DMS153 treated with DMSO at 0.1 percent for 48 hours (cell line): Measurements from ENCODE around the gene CNKSR3.
A peak's percentile ranks its signal among the peaks of the same experiment; 100 is the strongest.
"Not testable (repeated sequence)": the region's sequence is repeated elsewhere in the genome, so short reads cannot be mapped to it uniquely, and the experiment has no call there.

Experiments used
- DNase-seq: peaks from one replicate; lab custom pipeline; 2025; ENCODE audit not compliant: unreplicated experiment; lab: John Stamatoyannopoulos, UW

Gene CNKSR3

DNA sequence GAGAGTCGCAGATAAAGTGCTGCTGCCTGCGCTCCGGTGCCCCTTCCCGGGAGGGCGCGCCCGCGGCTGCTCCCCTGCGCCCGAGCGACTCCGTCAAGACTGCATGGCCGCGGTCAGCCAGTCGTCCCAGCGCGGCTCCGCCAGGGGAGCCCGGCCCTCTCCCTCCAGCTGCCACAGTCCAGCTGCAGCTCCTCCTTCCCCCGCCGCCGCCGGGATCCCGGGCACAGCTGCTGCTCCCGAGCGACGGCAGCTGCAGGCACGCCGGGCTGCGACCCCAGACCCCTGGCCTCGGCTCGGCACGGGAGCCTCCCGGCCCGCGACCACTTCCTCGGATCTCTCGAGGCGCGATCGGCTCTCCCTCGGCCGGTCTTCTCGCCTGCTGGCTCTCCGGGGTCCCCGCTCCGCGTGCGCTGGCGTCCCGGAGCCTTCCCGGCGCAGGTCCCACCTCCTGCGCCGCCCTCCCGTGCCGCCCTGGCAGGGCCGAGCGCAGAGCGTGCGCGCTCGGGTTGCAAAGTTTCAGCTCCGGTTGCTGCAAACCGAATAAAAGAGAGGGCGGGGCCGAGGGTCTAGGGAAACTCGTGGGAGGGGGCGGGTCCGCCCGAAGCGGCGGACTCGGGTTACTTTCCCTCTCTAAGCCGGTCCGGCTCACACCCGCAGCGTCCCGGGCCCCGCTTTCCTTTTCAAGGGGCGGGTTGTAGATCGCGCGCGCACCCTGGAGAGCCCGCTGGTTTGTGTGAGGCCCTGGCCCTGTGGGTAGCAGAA lies at the start of gene CNKSR3:
Gene CNKSR3 (minus strand): TSS at position 542 of the 762 bp plus-strand sequence. CDS start 571 bp downstream, outside the sequence.
- DNase-seq, result peak; percentile 86

GRCh38 chr6:154558984-154559383 lies 48.5 kb upstream of the CNKSR3 start:
- DNase-seq, result no peak

DNA sequence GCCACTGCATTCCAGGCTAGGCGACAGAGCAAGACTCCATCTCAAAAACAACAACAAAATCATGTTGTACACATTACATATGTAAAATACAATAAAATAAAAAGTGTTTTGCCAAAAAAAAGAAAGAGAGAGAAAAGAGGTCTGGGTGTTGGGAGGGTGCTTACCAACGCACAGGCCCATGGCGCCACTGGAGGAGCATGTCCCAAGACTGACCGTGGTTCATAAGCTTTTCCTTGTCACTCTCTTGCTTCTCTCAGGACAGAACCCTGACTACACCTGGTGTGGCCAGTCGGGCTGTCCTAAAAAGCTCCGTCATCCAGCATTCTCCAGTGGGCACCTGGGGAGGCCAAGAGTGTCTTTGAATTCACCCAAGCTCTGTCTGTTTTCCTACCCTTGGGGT lies 48.0 kb upstream of the CNKSR3 start:
- DNase-seq, result no peak

DNA sequence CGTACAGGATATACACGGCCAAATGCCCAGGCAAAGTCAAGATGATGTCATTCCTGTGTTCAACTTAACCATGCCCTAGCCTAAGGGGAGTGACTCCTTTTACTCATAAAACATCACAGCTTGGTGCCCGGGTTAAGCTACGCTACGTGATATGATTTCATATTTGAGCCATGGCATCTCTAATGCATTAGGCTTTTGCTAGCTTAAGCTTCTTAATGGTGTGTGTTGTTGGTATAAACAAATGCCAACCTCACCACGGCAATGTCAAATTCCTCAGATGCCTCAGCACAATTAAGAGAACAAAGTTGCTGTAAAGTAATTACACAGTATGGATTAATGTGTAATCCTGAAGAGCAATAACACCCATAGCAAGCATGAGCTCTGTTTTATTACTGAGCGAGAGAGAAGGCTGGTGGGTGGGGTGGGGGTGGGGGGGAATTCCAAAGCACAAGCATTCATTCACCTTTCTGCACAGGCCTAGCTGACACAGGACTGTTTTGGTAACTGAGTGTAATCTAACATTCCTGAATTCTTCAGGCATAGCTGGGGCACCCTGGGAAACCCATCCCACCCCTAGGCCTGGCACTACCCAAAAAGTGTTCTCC lies 44.7 kb upstream of the CNKSR3 start:
- no peak for DNase-seq

DNA sequence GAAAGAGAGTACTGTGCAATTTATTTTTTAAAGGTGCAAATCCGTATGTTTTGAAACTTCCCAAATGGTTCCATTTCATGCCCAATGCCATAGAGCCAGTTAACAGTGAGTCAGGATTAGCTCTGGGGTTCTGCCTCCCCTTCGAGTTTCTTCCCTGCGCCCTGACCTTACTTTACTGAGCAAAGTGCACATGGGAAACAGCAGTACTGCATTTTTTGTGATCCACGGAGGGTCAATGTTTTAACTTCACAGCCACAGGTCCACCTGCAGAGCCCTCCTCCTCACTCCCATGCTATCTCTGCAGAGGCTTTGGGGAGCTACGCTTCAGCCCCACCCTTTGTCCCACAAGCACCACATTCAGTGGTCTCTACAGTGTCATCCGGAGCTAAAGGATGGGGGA lies 44.0 kb upstream of the CNKSR3 start:
- DNase-seq, result no peak

DNA sequence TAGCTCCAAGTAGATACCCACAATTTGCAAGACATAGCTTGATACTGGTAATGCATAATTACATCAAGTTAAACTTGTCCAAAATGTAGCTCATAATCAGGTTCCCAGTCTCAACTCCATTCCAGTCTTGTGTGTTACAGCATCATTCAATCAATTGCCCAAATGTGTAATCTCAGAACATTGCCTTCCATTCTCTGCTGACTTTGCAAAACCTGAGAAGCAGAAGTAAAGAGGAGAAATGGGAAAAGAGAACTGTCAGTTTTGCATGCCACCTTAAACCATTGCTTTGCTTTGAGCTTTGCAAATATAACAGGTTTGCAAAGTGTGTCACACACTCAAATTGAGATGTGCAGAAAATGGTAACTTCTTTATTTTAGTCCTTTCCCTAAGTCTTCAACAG lies 40.3 kb upstream of the CNKSR3 start:
- no peak for DNase-seq

GRCh38 chr6:154549179-154549578 lies 38.7 kb upstream of the CNKSR3 start:
- no peak for DNase-seq

GRCh38 chr6:154548130-154548830 lies 37.8 kb upstream of the CNKSR3 start:
- DNase-seq, result no peak

DNA sequence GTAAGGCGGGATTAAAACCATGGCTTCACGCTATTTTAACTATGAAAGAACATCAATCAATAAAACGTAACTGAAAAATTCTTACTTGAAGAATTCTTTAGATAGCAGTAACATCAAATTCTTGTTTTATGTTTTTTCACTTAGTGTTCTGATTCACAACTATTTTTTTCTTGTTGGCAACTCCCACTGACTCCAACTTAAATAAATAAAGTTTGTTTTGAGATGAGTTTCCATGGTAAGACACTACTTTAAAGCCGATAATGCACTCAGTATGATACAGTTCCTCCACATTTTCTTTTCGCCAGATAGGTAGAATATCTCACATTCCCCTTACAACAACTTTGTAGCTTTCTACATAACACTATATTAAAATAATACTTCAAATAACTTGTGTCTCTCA lies 33.1 kb upstream of the CNKSR3 start:
- DNase-seq, result no peak

DNA sequence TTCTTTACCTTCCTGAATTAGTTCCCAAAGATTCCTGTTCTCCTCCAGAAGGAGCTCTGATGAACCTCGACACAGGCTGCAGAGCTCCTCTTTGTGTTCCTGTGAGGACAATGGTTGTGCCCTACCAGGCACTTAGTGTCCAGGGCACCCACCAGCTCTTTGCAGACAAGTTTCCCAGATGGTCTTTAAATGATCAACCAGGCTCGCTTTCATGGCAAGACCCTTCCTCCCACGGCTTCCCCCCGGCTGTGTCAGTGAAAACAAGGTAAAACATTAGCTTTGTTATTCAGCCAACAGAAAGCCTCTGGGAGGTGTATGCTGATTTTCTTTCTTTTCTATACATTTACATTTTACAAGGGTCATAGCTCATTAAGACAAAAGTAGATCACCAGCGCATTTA lies 32.3 kb upstream of the CNKSR3 start:
- DNase-seq, result no peak

DNA sequence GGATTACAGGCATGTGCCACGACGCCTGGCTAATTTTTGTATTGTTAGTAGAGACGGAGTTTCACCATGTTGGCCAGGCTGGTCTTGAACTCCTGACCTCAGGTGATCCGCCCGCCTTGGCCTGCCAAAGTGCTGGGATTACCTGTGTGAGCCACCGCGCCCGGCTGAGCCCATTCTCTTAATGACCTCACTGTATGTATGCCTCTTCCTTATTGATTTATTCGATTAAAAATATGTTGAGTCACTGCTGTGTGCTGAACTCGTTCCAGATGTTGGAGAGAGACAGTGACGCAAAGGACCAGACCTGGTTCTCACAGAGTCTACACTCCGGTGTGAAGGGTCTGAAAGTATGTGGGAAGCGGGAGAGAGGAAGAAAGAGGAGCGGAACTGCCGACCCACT lies 31.4 kb upstream of the CNKSR3 start:
- DNase-seq, result not testable (repeated sequence)

DNA sequence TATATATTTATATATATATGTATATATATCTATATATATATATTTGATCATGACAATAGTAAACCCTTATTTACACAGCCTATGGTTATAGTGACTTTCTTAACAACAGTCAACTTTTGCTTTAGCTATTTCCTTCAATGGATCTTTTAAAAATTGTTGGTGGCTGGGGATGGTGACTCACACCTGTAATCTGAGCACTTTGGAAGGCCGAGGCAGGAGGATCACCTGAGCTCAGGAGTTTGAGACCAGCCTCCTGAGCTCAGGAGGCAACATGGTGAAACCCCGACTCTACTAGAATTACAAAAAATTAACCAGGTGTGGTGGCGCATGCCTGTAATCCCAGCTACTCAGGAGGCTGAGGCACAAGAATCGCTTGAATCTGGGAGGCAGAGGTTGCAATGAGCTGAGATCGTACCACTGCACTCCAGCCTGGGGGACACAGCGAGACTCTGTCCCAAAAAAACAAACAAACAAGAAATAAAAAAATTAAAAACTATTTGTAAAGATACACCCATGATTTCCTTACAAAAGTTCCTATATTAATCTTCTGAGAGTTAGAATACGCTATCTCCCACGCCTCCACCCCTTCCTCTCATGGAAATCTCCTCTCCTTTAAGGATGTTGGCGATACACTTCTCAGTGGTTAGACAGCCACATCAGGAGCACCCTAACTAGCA lies 29.2 kb upstream of the CNKSR3 start:
- DNase-seq, result no peak

GRCh38 chr6:154538640-154539191 lies 28.2 kb upstream of the CNKSR3 start:
- DNase-seq, result no peak

DNA sequence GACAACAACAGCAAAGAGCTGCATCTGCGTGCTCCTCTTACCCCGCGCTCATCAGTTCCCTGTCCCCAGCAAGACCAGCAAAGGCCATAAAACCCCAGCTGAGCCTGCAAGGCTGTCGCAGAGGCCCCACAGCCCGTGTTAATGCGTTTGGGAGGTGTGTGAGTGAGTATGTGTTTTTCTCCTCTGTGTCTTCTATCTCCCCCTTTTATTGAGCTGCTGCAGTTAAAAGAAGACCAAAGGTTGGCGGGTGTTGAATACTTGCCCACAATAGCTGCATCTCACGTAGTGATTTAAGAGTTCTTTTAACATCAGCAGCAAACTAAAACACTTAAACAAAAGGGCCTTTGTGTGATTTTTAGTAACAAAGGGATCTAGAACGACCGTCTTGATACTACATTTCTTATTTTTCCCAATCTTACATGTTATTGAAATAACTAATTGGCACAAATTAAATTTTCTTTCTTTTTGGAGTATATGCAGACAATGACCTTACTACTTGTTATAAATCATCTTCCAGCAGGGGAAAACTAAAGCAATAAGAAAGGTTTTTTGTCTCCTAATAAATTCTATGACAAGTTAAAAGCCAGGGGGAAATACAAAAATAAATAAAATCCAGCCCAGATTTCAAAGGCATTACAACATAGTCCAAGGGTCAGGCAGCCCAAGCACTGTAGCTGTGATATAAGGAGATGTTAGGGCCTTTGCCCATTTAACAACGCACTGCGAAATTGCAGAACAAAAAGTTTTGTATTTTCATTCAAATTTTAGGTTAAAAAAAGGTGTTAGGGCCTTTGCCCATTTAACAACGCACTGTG lies 27.2 kb upstream of the CNKSR3 start:
- DNase-seq, result peak; percentile 16

GRCh38 chr6:154536999-154537398 lies 26.5 kb upstream of the CNKSR3 start:
- DNase-seq, result no peak

- DNase-seq, result no peak
Measured at GRCh38 chr6:154536255-154536654, 25.8 kb upstream of the CNKSR3 start.

DNA sequence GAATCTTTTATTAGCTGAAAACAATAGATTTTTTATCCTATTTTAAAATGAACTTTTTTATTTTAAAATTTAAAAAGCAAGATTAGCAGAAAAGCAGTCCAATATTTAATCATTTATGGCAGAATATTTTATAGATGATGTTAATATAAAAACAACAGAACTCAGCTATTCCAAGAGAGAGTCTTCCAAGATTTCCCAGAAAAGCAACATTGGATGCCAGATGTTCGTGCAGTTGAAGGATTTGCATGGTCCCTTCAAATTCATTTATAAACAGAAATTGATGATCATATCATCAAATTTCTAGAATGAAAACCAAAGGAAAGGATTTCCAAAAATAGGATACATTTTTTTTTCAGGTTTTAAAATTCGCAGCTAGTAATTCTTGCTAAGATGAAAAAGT lies 25.4 kb upstream of the CNKSR3 start:
- DNase-seq, result no peak

DNA sequence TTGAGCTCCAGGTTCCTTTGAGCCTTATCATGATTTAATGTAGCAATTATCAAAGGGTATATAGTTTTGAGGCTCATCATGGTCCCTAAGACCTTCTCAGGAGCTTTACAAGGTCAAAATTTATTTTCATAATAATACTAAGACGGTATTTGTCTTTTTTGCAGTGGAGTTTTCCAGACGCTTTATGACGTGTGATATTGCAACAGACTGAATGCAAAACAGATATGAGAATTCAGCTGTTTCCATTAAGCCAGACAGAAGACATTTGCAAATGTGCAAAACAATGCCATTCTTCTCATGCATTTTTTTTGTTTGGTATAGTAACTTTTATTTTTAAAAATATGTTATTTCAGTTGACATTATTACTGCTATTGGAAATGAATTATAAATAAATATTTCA lies 24.7 kb upstream of the CNKSR3 start:
- no peak for DNase-seq

- DNase-seq, result no peak
Measured at GRCh38 chr6:154534531-154534930, 24.0 kb upstream of the CNKSR3 start.

GRCh38 chr6:154532426-154532825 lies 21.9 kb upstream of the CNKSR3 start:
- no peak for DNase-seq
